ENCODE data around the gene HSD3B2. TPM values are rescaled to one million over a fixed set of nuclear protein-coding genes. Genes with fewer than 3 reads are reported as not detected.

HSD3B2 gene
- total RNA-seq, 1 experiment from 2014 or later: not detected

Other genes starting within 250 kb of the HSD3B2 start
- not detected in 2 replicates for gene HAO2, start 46.4 kb upstream of the HSD3B2 start, total RNA-seq (2014; rRNA removed; shearing (Covaris generic); ENCODE audit: low replicate concordance)
- gene HSD3B1, start 92.1 kb downstream of the HSD3B2 start, total RNA-seq (2014; rRNA removed; shearing (Covaris generic); ENCODE audit: low replicate concordance): not detected in 2 replicates
- 1.6 TPM in 1 of 2 replicates, not detected in the other for gene ZNF697, start 233.1 kb downstream of the HSD3B2 start, total RNA-seq (2014; rRNA removed; shearing (Covaris generic); ENCODE audit: low replicate concordance)

Measured in Caki2 (cell line).